DMS153 (cell line): ENCODE measurements around the gene FAM193A.
"Not testable (repeated sequence)": the region's sequence is repeated elsewhere in the genome, so short reads cannot be mapped to it uniquely, and the experiment has no call there.

Experiments used
- DNase-seq: peaks from one replicate; lab custom pipeline; 2025; lab: John Stamatoyannopoulos, UW

Gene FAM193A

DNA sequence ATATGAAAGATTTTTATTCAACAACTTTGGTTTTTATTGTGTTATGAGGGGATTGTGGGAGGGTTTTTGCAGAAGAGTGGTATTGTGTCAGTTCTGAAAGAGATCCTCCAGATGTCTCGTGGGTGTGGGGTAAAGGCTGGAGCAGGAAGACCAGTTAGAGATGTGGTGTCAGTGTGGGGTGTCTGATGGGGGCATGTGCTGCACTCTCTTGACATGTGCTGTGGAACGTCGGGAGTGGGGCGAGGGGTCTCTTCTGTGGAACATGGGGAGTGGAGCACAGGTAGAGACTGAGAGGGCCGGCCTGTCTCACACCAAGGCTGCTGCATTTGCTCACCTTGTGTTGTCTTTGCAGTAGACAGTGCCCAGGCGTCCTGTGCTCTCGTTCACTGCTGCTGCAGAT is 37.6 kb downstream of the FAM193A start:
- DNase-seq = no peak

DNA sequence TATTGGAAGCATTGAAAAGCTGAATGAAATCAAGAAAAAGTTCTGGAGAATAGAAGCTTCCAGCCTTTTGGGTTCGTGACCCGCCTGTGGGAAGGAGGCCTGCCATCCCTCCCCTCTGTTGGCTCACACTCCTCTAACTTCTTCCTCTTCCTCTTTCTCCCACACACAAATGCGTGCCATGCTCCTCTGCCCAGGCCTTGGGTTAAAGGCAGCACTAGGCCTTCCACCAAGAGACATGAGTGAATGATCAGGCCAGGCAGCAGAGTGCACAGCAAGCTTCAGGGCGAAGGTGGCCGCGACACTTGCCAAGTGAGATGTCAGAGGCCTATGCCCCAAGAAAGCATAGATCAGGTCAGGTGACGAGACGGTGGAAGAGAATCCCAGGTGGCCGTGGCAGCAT is 38.4 kb downstream of the FAM193A start:
- no peak for DNase-seq

DNA sequence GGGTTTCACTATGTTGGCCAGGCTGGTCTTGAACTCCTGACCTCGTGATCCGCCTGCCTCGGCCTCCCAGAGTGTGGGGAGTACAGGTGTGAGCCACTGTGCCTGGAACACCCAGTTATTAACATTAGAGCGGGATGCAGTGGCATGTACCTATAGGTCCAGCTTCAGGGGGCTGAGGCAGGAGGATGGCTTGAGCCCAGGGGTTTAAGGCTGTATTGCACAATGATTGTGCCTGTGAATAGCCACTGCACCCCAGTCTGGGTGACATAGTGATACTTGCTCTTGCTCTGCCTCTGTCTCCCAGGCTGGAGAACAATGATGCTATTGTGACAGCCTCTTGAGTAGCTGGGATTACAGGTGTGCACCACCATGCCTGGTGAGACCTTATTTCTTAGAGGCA is 39.8 kb downstream of the FAM193A start:
- no peak for DNase-seq

DNA sequence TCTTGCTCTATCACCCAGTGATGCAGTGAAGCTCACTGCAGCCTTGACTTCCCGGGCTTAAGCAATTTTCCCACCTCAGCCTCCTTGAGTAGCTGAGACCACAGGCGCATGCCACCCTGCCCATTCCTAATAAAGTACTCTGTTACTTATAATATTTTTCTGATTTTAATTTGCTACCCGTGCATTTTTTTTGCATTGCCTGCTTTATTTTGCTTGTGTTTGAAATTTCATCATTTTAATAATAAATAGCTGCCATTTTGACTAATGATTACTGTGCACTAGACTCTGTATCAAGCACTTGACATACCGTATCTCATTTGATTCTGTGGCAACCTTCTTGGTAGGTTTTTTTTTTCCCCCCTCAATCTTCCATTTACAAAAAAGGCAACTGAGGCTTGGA is 41.7 kb downstream of the FAM193A start:
- no peak for DNase-seq

DNA sequence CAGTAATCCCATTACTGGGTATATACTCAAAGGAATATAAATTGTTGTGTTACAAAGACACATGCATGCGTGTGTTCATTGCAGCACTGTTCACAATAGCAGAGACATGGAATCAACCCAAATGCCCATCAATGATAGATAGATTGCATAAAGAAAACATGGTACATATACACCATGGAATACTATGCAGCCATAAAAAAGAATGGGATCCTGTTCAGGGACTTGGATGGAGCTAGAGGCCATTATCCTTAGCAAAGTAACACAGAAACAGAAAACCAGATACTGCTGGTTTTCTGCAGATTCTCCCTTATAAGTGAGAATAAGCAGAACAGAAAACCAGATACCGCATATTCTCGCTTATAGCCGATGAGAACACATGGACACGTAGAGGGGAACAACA is 43.5 kb downstream of the FAM193A start:
- DNase-seq = no peak

DNA sequence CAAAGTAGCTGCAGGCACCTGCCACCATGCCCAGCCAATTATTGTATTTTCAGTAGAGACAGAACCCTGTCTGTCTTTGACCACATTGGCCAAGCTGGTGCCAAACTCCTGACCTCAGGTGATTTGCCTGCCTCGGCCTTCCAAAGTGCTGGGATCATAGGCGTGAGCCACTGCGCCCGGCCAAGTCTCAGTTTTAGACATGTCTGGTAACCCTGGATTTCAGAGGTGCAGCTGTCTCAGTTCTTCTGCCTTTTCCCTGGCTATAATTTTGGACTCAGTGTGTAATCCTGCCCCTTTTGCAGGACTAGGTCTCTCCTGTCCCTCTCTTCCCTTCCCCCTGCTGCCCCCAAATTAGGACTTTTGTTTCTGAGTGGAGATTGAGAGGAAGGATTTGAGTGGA is 46.6 kb downstream of the FAM193A start:
- DNase-seq = no peak

DNA sequence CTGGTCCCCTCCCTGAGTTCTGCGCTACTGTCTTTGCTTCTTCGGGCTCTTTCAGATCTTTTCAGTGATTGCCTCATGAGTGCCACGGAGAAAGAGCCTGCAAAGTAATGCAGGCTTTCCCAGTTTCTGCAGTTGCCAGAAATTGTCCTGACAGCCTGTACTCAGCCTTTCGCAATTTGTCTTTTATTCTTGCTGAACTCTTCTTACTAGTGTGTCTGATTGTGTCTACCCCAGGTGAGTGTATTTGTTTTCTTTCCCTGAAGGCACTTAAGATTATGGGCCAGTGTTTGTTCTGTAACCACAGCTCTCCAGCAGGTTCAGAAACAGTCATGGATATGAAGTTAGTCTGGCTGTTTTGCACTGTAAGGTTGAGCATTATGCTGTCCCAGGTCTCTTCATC is 47.1 kb downstream of the FAM193A start:
- DNase-seq = peak; percentile 28

DNA sequence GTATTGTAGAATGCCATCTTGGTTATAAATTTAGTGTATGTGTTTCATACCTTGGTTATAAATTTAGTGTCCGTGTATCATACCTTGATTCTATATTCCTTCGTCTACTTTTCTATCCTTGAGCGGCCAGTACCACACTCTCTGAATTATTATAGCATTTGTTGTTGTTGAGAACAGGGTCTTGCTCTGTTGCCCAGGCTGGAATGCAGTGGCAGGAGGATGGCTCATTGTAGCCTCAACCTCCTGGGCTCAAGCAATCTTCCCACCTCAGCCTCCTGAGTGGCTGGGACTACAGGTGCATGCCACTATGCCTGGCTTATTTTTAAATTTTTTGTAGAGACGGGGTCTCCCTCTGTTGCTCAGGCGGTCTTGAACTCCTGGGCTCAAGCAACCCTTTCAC is 50.1 kb downstream of the FAM193A start:
- no peak for DNase-seq

DNA sequence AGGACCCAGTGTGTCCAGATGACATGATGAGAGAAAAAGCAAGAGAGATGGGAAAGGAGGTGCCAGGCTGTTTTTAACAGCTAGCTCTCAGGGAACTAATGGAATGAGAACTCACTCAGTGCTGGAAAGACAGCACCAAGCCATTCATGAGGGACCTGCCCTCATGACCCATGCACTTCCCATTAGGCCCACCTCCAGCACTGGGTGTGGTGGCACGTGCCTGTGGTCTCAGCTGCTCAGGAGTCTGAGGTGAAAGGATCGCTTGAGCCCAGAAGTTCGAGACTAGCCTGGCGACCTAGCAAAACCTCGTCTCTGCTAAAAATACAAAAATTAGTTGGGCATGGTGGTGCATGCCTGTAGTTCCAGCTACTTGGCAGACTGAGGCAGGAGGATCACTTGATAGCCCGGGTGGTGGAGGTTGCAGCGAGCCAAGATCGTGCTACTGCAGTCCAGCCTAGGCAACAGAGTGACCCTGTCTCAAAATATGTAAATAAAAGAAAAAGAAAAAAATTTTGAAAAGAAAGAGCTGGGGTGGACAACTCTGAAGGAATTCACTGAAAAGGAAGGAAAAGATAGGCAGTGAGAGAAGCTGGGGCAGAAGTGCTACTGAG is 50.9 kb downstream of the FAM193A start:
- no peak for DNase-seq

DNA sequence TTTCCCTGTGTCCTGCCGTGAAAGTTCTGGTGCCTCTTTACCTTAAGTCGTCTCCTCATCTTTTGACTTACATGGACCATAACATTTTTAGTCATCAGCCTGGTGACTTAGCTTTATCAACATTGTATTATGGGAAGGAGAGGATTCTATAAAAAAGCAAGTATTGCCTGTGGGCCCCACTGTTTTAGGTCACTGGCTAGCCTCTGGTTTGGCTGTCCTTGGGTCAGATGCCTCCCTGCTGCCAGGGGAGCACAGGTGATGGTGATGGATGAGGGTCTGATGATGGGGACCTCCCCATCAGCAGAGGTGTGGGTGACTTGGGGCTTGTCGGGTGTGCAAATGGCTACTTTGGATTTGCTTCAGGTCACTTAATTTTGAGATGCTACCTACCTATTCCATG is 51.8 kb downstream of the FAM193A start:
- DNase-seq = no peak

DNA sequence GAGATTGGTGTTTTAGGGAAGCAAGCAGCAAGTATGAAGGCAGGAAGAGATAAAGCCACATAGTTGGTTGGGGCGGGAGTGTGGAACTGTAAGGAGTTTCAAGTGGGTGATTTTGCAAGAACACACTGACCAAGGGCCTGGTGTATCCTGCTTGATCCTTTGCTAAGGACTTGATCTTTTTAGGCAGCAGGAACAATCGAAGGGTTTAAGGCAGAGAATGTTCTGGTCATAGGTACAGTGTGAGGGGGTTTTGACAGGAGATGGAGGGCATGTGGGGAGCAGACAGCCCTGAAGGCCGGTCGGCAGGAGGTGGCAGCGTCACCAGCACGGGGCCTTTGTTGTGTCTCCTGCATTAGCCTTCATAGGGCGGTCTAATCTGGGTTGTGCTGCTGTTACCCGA is 54.7 kb downstream of the FAM193A start:
- no peak for DNase-seq

DNA sequence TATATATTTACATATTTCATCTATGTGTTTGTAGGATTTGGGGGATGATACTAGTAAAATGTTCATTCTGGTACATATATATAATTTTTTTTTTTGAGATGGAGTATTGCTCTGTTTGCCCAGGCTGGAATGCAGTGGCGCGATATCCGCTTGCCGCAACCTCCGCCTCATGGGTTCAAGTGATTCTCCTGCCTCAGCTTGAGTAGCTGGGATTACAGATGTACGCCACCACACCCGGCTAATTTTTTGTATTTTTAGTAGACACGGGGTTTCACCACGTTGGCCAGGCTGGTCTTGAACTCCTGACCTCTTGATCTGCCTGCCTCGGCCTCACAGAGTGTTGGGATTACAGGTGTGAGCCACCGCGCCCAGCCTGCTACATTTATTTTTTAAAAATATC is 55.6 kb downstream of the FAM193A start:
- not testable (repeated sequence) for DNase-seq

DNA sequence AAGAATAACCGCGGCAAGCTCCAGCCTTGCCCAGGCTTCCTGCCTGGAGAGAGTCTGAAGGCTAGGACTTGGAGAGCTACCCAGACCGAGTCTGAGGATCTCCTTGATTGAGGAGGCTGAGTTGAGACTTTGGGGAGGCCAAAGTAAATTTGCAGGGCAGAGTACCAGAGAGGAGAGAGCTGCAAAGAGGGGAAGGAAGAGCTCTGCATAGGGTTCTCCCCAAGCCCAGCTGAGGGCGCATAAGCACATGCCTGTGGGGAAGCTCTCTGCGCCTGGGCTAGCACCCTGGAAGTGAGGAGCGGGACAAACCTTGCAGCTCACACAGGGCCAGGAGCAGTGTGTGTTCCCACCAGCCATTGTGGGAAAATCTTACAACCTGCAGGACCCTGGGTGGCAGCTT is 56.1 kb downstream of the FAM193A start:
- DNase-seq = no peak

DNA sequence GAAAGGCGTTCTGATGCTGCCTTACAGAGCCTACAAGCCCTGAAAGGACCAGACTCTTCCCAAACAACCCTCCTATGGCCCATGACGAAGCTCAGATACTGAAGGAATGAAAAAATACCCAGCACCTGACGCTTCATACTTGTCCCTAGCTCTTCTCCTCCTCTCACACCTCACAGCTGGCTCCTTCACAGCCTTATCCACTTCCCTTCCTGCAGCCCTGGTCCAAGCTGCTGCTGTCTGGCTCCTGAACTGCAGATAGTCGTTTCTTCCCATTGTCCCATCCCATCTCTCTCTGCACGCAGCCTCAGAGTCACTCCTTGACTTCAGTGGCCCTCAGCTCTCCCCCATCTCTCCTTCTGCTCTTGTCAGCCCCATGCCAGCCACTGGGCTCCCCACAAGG is 56.6 kb downstream of the FAM193A start:
- no peak for DNase-seq

DNA sequence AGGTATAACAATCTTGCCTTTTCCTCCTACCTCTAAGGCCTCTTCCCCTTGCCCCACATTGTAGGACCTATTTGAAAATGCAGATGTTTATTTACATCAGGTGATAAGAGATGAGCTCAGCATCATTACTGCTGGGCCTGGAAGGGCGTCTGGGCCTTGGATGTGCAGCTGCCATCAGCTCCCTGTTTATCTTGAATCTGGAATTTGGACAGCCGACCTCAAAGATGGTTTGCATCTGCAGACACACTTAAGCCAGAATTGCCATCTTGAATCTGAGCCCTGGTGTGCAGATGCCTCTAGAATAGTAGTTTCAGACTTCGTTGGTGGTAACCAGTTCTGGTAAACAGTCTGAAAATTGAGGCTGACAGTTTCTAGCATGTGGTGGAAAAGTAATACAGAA is 59.0 kb downstream of the FAM193A start:
- no peak for DNase-seq

DNA sequence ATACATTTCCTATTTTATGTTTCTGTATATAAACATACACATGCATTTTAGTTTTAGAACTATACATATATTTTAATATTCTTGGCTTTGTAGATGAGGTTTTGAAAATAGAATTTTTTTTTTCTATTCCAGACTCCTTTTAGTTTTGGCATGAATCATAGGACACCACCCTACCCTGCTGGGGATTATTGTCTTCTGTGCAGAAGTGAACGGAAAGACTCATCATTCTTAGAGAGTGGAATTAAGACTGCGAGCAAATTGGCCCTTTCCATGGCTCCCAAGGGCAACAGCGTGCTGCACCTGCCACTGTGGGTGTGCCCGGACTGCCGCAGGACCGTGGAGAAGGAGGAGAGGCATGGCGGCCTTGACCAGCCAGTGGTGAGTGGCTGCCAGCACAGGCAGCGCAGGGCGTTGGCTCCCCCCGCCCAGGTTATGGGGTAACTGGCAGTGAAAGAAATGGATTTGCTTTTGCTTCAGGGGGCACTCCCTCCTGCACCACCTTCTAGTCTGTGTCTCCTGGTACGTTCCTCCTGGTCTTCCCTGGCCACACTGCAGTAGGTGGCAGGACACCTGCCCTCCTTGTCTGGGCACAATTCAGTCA is 59.6 kb downstream of the FAM193A start:
- no peak for DNase-seq

DNA sequence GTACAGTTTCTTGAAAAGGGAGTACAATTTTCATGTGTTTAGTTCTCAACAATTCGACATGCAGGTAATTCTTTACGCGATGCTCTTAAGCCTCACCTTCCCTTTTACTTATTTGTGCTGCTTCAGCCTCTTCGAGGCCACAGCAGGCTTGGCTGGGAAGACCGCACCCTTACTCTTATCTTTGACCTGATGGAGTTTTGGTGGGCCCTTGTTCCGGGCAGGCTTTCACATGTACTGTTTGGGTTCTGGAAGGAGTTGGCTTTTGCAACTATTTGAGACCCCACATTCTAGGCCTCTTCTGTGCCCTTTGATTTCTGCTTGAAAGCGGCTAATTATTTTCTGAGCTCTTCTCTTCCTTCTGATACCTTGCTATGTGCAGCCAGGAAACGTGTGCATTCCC is 60.2 kb downstream of the FAM193A start:
- no peak for DNase-seq

DNA sequence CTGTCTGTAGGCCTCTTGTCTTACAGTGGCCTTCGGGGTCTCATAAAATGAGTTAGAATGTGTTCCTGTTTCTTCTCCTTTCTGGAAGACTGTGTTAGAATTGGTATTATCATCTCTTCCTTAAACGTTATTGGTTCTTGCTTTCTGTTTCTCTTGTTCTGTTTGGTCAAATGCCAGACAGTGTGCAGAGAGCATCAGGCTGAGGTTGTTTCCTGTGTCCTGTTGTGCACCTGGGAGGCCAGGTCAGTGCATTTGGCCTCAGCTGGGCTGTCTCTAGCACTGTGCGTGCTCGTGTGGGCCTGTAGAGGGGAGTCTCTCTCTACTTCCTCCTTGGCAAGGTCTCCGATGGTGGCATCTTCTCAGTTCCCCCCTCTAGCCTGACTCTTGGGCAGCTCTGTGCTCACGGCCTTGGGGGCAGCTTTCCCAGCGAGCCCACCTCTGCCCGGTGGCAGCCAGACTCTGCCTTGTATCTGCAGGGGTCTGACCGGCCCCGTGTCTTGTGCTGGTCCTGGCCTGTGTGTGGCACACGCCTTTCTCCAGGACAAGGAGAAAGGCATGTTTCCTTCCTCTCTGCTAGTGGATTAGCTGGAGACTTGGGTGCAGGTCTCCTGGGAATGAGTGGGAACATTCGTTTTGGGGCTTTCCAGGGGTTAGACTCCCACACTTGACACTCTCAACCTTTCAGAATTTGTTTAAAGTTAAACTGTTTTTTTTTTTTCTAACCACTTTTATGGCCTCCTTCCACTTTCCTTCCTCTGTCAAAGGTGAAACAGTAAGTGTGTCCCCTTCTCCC is 62.3 kb downstream of the FAM193A start:
- DNase-seq = no peak

DNA sequence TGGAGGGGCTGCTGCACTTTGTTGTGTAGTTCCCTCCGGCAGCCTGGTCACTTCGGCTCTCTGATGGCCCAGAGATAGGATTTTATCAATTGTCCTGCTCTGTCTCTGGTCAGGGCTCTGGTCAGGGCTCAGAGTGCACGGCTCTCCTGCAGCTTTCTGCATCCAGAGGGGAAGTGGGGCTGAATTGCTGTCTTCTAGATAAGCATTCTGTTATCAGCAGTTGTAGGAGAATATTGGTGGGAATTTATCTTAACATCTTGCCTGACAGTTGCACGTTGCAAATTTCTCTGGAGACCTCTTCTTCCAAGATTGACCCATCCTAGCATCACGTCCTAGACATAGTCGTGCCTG is 62.8 kb downstream of the FAM193A start:
- no peak for DNase-seq

DNA sequence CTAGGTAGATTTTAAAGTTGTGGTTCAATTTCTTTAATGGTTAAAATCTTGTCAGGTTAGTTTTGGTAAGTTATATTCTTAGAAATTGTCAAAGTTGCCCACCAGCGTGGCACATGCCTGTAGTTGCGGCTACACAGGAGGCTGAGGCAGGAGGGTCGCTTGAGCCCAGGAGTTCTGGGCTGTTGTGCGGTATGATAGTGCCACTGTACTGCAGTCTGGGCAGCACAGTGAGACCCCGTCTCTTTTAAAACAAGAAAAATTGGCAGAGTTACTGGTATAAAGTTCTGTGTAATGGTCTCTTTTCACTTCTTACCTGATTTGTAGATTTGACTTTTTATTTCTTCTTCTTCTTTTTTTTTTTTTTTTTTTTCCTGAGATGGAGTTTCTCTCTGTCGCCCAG is 64.4 kb downstream of the FAM193A start:
- DNase-seq = no peak

DNA sequence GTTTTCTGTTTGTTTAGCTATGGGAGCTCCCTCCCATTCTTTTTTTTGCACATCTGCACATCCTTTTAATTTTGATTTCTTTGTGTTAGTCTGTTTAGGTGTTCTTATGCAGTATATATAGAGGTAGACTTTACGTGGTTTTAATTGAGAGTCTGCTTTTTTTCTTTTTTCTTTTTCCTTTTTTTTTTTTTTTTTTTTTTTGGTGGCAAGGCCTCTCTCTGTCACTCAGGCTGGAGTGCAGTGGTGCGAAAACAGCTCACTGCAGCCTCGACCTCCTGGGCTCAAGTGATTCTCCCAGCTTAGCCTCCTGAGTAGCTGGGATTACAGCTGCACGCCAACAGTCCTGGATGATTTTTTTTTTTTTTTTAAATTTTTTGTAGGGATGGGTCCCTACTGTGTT is 68.2 kb downstream of the FAM193A start:
- no peak for DNase-seq

DNA sequence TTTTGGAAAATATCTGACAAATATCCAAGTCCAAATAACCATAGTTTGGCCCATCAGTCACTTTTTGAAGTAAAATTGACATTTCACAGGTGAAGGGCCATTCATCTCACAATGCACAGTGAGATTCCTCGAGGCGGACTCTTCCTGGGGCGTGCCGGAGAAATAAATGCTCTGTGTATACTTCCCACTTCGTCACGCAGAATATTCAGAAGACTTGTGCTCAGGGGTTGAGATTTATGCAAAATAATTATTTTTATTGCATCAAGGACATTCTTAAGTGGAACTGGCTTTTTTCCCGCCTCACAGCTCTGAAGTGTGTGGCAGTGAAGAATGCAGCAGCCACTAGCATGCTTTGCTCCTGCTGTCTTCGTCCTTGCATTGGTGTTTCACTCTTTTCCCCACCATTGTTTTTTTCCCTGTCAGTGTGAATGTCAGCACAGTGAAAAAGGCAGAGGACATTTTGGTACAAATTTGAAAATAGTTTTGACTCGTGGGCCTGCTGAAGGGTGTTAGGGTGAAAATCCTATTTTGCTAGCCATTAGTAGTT is 70.6 kb downstream of the FAM193A start:
- no peak for DNase-seq

DNA sequence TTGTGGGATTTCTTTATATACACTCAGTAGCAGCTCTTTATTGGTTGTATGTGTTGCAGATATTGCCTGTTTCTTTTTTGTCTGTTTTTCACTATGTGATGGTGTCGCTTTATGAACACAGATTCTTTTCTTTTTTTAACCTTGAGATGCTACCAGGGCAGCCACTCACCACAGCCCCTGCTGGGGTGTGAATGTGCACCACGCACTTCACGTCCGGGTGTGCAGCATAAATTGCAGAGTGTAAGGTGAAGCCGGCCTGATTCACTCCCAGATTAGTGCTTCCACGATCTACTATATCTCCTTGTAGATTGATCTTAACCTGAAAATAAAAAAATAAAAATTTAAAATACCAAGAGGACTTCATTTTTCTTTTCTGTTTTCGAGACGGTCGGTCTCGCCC is 71.4 kb downstream of the FAM193A start:
- DNase-seq = no peak
